Ovary (tissue), 9 donors: ENCODE data around the gene HOXA5. TPM values are rescaled to one million over a fixed set of nuclear protein-coding genes. Genes with fewer than 3 reads are reported as not detected.

Experiments
- DNase-seq, 5 donors: peaks; one replicate each; pipeline ENCODE4 v3.0.0-alpha.2; 2019 to 2020
- H3K27ac ChIP-seq, 2 donors: fragments of 200-600 bp; one replicate each; pipeline versions ENCODE4 v1.5.1 to v1.8.0; 2019 to 2022
- H3K27me3 ChIP-seq: fragments of 200-600 bp; one replicate; pipeline ENCODE4 v1.8.0; 2022
- H3K36me3 ChIP-seq: fragments of 200-600 bp; sonication (generic); one replicate; pipeline ENCODE4 v1.5.1; 2019
- H3K4me1 ChIP-seq: one replicate; pipeline ENCODE4 v1.8.1; 2013; ENCODE audit warnings: mild to moderate bottlenecking, moderate library complexity; ENCODE audit not compliant: insufficient read depth
- H3K4me3 ChIP-seq: fragments of 200-600 bp; sonication (generic); one replicate; pipeline ENCODE4 v1.5.1; 2017
- H3K9me3 ChIP-seq, 2 donors: fragments of 200-600 bp in 1 of 2; sonication (generic) in 1 of 2; one replicate each; pipeline versions ENCODE4 v1.5.1 to v1.8.1; 2013 to 2019; ENCODE audit warnings: mild to moderate bottlenecking in 1 of 2, moderate library complexity in 1 of 2
- EP300 ChIP-seq: sonication (generic); formaldehyde crosslinking; IDR thresholded peaks from one replicate; pipeline ENCODE4 v1.6.1; 2017; ENCODE audit warnings: antibody characterized with exemption
- POLR2A ChIP-seq: fragments of 450-650 bp; IDR thresholded peaks from one replicate; pipeline ENCODE4 v1.6.1; 2017; ENCODE audit warnings: antibody characterized with exemption, mild to moderate bottlenecking, moderate library complexity
- WGBS, 3 donors: extraction: QIAGEN DNeasy Blood & Tissue Kit in 1 of 3; methylation state at CpG; one replicate each; pipeline versions ENCODE4 v1.1.5 to v1.1.7; 2013 to 2017; 5-methylcytosine and 5-hydroxymethylcytosine counted together
- intact Hi-C, 4 donors: fragments of 100-400 bp; cut with DNase I; formaldehyde crosslinking; loops; one replicate each; pipeline versions ENCODE4 v1.11.0 to v1.15.1; 2022 to 2023
- polyA plus RNA-seq, 2 donors: library from polyadenylated mRNA; stranded (reverse); fragments of 200-250 nt in 1 of 2; fragments of 350-450 nt in 1 of 2; fragmentation: Illumina TruSeq in 1 of 2; extraction: RNeasy Lipid Tissue Mini Kit (QIAGEN cat#74804) in 1 of 2; gene quantifications; one replicate each; pipeline ENCODE4 v1.2.3, GENCODE V29; 2013 to 2014
- total RNA-seq, 7 donors: library from RNA; depleted of rRNA in 2 of 7; stranded (reverse); fragments of >200 nt in 2 of 7; fragmentation: NEBNext Ultra II Directional in 3 of 7; extraction: Animal tissue kit (Norgen Biotek cat#: 25700) in 3 of 7; gene quantifications; one replicate each; pipeline versions ENCODE4 v1.1.0 to v1.2.4, GENCODE V29; 2016 to 2023
- TF ChIP-seq, protein P1 (sequence below), 3 donors: fragments of 450-650 bp in 2 of 3; fragments of 200-600 bp in 1 of 3; IDR thresholded peaks; one replicate each; pipeline versions ENCODE4 v1.5.1 to v1.8.0; 2016 to 2022; ENCODE audit warnings: antibody characterized with exemption in 3 of 3, mild to moderate bottlenecking in 1 of 3
- donor health status: DM: no; HTN: no; CAD: no; lungs with moderate emphysema.
- donor health status: DM: no; HTN: no; CAD: no.
- donor health status: Bipolar disorder and iron deficiency.
- donor health status: DM: yes; HTN: yes; CAD: no.
- donor health status: DM: no; HTN: no; CAD: no.
- donor health status: DM: yes; HTN: yes; CAD: no.

HOXA5 gene
- total and polyA plus RNA-seq, 9 donors, result 0.40 to 29.6 (median 1.8) TPM

DNA sequence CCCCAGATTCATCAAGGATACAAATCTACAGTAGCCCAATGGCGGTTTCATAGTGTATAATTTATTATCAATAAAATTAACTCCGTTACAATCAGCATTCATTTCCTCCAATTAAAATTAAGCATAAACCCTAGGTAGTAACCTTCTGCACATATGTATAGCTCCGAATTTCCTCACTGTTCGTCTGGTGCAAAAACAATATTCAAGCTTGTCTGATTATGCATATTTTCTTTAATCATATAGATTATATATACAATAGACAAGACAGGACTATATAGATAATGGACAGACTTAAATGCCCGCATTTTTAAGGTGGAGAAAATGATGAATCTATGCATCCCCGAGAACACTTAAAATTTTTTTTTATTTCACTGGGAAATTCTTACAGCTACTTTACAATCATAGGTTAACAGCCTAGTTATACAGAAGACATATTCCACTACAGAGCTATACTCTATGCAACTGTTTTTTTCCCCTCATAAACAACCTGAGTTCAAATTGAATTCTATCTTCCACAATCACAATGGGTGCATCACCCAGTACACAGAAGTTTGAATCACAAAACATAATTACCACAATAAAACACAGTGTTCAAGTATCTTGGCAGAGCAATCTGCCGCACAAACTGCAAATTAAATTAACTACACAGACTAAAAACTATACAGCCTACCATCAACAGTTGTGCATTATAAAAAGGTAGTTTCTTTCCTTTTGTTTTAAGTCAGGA is 19.2 kb upstream of the HOXA5 start:
- intact Hi-C loops, result loop anchor here in 3 of 4 donors (5.0 to 10.0 kb wide), 4 partner anchors 788 to 1278 kb away; no protein-coding TSS in a partner anchor
- 84 to 90% (median 88%) methylated on average over 7 of the region's 7 CpGs for WGBS, 3 donors
- Histone ChIP-seq H3K4me1 (peaks cover 2% of the 10 kb centered on the region), H3K4me3 (peak overlapping the region; percentile 53), H3K27ac (no peak overlapping the region), H3K27me3 (peaks cover 9% of the 10 kb centered on the region), H3K36me3 (no peaks in the 10 kb centered on the region), H3K9me3 (no peaks in the 10 kb centered on the region)
- DNase-seq, result no peak
- TF ChIP-seq POLR2A (no peak), EP300 (no peak)
- TF ChIP-seq, protein P1, sequence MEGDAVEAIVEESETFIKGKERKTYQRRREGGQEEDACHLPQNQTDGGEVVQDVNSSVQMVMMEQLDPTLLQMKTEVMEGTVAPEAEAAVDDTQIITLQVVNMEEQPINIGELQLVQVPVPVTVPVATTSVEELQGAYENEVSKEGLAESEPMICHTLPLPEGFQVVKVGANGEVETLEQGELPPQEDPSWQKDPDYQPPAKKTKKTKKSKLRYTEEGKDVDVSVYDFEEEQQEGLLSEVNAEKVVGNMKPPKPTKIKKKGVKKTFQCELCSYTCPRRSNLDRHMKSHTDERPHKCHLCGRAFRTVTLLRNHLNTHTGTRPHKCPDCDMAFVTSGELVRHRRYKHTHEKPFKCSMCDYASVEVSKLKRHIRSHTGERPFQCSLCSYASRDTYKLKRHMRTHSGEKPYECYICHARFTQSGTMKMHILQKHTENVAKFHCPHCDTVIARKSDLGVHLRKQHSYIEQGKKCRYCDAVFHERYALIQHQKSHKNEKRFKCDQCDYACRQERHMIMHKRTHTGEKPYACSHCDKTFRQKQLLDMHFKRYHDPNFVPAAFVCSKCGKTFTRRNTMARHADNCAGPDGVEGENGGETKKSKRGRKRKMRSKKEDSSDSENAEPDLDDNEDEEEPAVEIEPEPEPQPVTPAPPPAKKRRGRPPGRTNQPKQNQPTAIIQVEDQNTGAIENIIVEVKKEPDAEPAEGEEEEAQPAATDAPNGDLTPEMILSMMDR (IDR thresholded peaks at IDR 0.05), result no peak

DNA sequence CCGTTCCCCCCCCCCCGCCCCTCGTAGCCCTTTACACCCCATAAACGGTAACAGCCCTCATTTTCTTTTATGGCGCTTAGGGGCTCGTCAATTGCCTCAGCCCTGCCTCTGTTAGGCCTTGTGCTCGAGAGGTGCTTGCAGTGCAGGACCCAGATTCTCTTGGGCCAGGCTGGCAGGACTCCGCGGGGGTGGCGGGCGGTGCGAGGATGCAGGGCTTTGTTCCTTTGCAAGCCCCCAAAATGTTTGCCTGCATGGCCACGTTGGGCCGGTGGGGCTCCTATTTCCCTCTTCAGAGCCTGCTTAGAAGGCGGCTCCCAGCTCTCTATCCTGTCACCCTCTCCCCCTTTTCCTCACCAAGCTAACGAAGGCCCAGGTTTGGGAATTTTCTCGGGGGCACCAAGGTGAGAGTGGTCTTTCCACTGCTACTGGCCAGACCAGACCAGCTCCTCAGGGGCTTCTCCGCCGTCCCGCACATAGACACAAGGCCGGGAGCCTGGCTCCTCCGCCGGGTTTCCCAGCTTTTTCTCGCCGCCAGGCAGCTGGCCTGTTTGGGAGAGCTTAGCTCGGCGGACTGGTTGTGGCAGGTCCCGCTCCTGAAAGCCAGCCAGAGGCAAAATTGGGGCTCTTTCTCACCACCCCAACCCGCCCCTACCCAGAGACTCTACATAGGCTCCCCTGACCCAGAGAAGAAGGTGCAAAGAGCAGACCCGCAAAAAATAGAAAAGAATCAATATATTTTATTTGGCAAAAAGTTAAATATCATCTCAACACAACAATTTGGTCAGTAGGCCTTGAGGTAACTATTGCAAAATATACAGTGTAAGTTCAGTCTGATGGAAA is 18.5 kb upstream of the HOXA5 start:
- no peak overlapping the region for H3K27ac ChIP-seq
- peaks cover 9% of the 10 kb centered on the region for H3K27me3 ChIP-seq
- WGBS, 3 donors, result 62 to 69% (median 62%) methylated on average over 28 to 30 of the region's 30 CpGs
- peaks cover 2% of the 10 kb centered on the region for H3K4me1 ChIP-seq
- DNase-seq, result peak in 3 of 5 donors; percentile 12 to 30 (median 19)
- H3K4me3 ChIP-seq, result no peak overlapping the region
- no peak for TF ChIP-seq EP300
- TF ChIP-seq POLR2A, result no peak
- TF ChIP-seq, protein P1 (IDR thresholded peaks at IDR 0.05), result no peak
- no peaks in the 10 kb centered on the region for H3K36me3 ChIP-seq
- H3K9me3 ChIP-seq, result no peaks in the 10 kb centered on the region
- intact Hi-C loops, result loop anchor here in 3 of 4 donors (5.0 to 10.0 kb wide), 4 partner anchors 787 to 1277 kb away; no protein-coding TSS in a partner anchor

DNA sequence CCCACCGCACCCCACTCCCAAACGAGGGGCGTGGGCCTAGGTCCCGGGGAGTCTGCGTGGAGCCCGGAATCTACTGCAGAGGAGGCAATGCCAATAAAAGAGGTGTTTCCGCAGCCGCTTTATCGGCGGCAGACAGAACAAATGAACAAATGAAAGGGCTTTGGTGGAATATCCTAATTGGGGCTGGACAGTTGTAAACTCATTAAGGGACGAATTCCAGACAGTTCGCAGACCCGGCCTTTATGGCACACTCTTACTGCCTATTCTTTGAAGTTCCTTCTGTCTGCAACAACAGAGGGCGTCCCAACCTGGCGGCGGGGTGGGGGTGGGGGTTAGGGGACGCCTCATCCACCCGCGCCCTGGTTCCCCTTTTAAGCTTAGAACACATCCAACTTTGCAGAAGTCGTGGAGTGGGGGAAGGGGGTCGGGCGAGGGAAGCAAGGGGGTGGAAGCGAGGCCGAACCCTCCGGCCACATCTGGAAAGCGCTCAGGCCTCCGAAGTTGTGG is 17.8 kb upstream of the HOXA5 start:
- TF ChIP-seq, protein P1 (IDR thresholded peaks at IDR 0.05), result no peak
- TF ChIP-seq POLR2A (no peak), EP300 (no peak)
- peak in 1 of 5 donors; percentile 31 for DNase-seq
- H3K27me3 ChIP-seq, result peaks cover 9% of the 10 kb centered on the region
- no peaks in the 10 kb centered on the region for H3K9me3 ChIP-seq
- intact Hi-C loops, result loop anchor here in 3 of 4 donors (5.0 to 10.0 kb wide), 4 partner anchors 786 to 1276 kb away; no protein-coding TSS in a partner anchor
- H3K36me3 ChIP-seq, result no peaks in the 10 kb centered on the region
- H3K4me1 ChIP-seq, result peaks cover 4% of the 10 kb centered on the region
- WGBS, 3 donors, result 7 to 19% (median 10%) methylated on average over 26 to 27 of the region's 27 CpGs
- no peak overlapping the region for H3K27ac ChIP-seq
- peak overlapping the region; percentile 43 for H3K4me3 ChIP-seq

DNA sequence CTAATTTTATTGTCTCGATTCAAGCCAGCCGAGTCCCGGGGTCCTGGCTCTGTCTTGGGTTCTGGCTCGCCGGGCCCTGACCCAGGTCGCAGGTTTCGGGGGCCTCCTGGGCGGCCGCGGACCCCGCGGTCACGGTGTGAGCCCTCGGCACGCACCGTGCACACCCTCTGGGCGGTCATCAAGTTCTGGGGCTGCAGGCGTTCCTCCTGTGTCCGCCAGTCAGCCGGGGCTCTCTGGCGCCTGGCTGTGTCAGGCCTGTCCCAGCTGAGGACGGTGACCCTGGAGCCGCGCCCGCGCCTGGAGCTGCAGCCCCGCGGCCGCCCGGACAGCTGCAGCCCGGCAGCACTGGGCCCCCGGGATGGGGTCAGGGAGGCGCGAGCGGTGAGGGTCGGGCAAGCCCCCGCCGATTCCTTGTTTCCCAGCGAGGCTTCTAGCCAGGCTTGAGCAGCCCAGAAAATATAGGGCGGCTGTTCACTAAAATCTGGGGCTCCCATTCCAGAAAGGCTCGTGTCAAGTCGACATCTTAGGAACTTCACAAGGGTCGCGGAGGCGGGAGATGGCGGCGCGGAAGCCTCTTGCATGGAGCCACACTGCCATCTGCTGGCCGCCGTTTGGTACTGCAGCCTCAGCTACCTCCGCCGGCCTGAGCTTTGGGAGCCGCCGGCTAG is 17.2 kb upstream of the HOXA5 start:
- peak; percentile 71 to 89 (median 87) for DNase-seq
- H3K27ac ChIP-seq, result no peak overlapping the region
- 3% methylated on average over 43 to 54 of the region's 54 CpGs for WGBS, 3 donors

More for the DNA sequence above, 17.2 kb upstream of the HOXA5 start:
- H3K4me3 ChIP-seq, result peak overlapping the region; percentile 43
- no peaks in the 10 kb centered on the region for H3K36me3 ChIP-seq
- peaks cover 4% of the 10 kb centered on the region for H3K4me1 ChIP-seq
- no peak for TF ChIP-seq POLR2A
- TF ChIP-seq, protein P1 (IDR thresholded peaks at IDR 0.05), result peak; percentile 96 to 98 (median 97)
- TF ChIP-seq EP300, result no peak
- peaks cover 9% of the 10 kb centered on the region for H3K27me3 ChIP-seq
- no peaks in the 10 kb centered on the region for H3K9me3 ChIP-seq
- intact Hi-C loops, result loop anchor here in 3 of 4 donors (5.0 to 10.0 kb wide), 4 partner anchors 786 to 1276 kb away; no protein-coding TSS in a partner anchor
